ENCODE data around the gene PACRG.

Gene PACRG

DNA sequence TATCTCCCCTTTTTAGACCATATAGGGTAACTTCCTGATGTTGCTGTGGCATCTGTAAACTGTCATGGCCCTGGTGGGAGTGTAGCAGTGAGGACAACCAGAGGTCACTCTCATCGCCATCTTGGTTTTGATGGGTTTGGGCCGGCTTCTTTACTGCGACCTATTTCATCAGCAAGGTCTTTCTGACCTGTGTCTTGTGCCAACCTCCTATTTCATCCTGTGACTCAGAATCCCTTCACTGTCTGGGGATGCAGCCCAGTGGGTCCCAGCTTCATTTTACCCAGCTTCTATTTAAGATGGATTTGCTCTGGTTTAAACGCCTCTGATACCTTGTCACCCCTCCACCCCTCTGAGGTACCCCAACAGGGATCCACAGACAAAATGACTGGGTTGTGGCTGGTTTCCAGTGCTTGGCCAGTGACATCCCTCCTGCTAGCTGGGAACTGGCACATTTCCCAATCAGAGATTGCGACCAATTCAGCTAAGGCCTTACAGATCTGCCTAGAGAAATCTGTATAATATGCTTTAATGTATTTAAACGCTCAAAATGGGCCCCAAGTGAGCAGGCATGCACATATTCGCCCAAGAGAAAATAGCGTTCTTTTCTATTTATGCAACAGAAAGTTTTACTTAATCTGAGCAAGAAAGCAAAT is 371.2 kb downstream of the PACRG start:
- FAIRE-seq = no peak

DNA sequence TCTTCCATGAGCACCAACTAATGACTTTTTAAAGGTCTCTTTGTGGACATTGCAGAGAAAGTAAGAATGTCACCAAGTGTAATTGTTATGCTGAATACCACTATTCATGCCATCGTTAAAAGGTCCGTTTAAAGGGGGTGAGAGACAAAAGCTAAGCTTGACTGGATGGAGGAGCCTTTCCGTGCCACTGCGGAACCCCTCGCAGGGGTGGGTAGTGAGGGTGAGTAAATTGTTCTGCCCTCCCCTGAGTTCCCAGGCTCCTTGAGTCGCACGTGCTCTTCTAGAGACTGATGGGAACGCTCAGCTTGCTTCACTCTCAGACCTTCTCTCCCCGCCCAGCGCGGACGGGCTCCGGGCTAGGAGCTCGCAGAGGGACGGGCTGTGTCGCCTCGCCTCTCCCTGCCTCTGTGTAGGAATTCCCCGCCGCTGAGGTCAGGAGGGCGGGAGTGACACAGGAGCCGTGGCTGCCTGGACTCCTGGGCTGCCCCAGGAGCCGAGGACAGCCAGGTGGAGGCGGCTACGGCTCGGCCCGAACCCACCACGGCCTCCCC is 371.9 kb downstream of the PACRG start:
- FAIRE-seq = no peak

GRCh38 chr6:163100259-163100658 is 372.5 kb downstream of the PACRG start:
- FAIRE-seq = no peak

DNA sequence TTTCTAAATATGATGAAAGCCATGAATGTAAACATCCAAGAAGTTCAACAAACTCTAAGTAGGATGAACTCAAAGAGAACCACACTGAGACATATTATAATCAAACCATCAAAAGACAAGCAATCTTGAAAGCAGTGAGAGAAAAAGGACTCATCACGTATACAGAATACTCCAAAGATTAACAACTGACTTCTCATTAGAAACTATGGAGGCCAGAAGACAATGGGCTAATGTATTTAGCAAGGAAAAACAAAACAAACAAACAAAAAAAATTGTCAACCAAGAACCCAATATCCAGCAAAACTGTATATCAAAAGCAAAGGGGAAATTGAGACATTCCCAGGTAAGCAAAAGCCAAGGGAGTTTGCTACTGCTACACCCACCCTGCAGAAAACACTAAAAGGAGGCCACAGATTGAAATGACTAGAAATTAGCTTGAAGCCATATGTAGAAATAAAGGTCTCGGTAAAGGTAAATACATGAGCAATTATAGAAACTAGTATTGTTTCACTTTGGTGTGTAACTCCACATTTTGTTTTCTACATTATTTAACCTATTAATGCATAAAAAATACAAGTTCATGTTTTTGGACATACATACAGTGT is 385.7 kb downstream of the PACRG start:
- no peak for FAIRE-seq

DNA sequence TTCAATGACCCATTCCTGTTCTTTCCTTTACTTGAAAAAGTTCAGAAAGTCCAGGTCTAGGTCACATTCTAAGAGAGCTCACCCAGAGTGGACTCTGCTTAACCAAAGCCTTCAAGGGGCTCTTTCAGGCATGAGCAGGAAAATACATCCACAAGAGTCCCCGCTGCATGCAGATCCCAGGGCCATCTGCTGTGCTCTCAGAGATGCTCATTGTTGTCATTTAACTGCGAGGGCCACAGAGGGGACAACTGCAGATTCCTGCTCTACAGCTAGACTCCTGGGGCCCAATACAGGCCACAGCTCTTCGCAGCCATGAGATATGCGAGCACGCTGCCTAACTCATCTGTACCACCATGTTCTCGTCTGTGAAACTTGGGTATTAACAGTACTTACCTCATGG is 391.2 kb downstream of the PACRG start:
- FAIRE-seq = no peak

DNA sequence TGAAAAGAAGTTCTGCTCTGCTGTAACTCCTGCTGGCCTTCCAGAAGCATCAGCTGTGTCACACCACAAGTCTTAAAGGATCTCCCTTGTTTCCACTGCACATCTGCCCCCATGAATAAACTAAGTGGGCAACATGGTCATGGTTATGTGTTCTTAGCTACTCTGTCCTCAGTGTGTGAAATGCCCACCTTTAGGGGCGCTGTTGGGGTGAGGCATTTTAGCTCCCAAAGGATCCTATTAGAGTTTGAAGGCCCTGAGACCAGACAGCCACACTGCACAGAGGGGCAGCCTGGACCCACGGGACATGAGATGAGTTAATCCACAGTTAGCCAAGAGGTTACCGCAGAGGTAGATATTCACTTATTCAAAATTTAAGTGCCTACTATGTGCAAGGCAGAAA is 392.4 kb downstream of the PACRG start:
- no peak for FAIRE-seq

DNA sequence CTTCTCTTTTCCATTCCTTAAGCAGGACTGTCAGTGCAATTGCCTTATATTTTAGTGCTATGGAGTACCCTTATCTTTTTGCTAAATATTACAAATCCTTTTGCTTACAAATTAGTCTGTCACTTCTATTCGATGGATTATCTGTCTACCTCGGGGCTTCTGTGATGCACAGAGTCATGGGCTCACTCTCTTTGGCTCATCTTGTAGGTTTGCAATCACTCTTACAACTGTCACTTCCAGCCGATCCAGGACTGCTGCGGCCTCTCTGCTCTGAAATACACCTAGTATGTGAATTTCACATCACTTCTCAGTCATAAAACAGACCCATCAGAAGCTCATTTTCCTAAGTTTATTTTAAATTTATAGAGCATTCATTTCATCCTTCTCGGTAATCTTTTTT is 393.5 kb downstream of the PACRG start:
- no peak for FAIRE-seq

DNA sequence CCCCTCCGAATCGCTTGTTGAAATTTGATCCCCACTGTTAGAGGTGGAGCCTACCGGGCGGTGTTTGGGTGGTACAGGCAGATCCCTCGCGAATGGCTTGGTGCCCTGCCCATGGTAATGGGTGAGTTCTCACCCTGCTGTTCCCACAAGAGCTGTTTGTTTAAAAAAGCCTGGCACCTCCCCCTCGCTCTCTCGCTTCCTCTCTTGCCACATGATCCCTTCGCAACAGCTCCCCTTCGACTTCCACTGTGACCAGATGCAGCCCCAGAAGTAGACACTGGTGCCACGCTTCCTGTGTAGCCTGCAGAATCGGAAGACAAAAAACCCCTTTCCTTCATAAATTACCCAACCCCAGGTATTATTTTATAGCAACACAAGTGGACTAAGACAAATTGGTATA is 394.6 kb downstream of the PACRG start:
- no peak for FAIRE-seq

GRCh38 chr6:163123098-163123497 is 395.3 kb downstream of the PACRG start:
- no peak for FAIRE-seq

GRCh38 chr6:163126741-163127140 is 399.0 kb downstream of the PACRG start:
- no peak for FAIRE-seq

- FAIRE-seq = no peak
These were observed 399.8 kb downstream of the PACRG start for GRCh38 chr6:163127587-163127986.

- no peak for FAIRE-seq
These were observed 400.6 kb downstream of the PACRG start for GRCh38 chr6:163128324-163128723.

- no peak for FAIRE-seq
These were observed 404.4 kb downstream of the PACRG start for GRCh38 chr6:163132050-163132750.

DNA sequence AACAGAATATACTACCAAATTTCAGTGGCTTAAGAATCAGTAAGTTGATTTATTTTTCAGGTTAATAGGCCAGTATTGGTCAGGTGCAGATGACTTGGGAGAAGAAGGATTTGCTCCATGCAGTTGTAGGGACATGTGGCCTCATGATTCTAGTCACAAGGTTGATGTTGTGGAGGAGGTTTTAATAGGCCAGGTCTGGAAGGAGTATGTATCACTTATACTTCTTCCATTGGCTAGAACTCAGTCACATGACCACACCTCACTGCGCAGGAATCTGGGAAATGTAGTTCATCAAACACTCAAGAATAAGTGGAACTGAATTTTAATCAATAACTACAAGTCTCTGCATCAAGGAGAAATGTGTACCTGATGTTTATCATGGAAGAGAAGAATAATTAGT is 405.2 kb downstream of the PACRG start:
- FAIRE-seq = no peak

- no peak for FAIRE-seq
These were observed 405.9 kb downstream of the PACRG start for GRCh38 chr6:163133691-163134090.

GRCh38 chr6:163136681-163137397 is 409.1 kb downstream of the PACRG start:
- no peak for FAIRE-seq

- no peak for FAIRE-seq
These were observed 409.7 kb downstream of the PACRG start for GRCh38 chr6:163137398-163137881.

- no peak for FAIRE-seq
These were observed 418.3 kb downstream of the PACRG start for GRCh38 chr6:163146036-163146435.

DNA sequence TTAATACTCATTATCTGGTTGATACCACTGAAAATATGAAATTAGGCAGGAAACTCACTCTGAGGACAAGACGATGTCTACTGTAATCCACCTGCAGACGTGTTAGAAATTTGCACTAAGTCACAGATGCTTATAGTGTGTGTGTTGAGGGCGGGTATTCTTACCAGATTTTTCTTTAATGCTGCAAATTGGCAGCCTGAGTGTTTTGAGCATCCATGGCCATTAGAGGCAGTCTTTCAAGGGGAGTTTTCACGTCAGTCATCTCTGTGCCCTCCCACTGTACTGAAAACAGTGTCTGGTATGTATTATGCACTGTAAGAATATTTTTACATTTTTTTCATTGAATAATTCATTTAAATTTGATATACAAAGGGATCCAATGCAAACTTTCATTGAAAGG is 420.2 kb downstream of the PACRG start:
- FAIRE-seq = no peak

DNA sequence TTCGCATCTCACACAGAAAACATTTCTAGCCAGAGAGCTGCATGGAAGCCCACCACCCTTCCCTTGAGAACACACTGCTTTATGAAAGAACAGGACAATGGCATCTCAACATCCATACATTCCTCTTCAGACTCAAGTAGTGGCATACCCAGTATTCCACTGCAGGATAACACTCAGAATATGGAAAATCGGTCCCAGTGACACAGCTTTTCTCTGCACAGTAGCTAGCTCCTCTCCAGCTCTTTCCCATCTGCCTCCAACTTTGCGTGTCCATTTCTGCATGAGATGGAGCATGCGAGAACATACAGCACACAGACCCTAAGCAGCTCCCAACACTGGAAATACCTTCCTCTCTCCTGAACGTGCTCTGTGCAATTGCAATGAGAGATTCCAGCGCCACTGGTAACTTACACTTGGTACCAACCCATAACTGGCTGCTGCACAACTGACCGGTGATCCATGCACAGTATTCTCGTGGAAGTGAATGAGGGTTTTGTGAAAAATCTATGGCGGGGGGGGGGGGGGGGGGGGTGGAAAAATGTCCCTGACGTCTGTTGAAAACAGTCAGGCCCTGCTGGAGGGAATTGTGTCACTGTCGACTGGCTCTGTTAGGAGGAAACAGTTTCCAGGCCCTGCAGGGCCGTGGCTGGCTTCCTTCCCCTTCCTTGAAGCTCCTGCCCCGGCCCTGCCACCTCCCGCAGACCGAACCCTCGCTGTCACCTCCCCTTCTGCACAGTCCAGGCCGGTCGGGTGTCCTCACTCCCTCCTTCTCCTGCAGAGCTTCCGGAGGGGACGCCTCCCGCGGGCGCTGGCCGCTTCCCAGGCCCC is 420.9 kb downstream of the PACRG start:
- no peak for FAIRE-seq

GRCh38 chr6:163149279-163149848 is 421.6 kb downstream of the PACRG start:
- FAIRE-seq = no peak

- no peak for FAIRE-seq
These were observed 423.4 kb downstream of the PACRG start for GRCh38 chr6:163151212-163151611.
